ENCODE measurements around the gene ARHGEF28. TPM values are rescaled to one million over a fixed set of nuclear protein-coding genes. Genes with fewer than 3 reads are reported as not detected.

ARHGEF28 gene
- total RNA-seq, 4 donors from 2014 or later: 16.9 to 29.7 (median 25.7) TPM

DNA sequence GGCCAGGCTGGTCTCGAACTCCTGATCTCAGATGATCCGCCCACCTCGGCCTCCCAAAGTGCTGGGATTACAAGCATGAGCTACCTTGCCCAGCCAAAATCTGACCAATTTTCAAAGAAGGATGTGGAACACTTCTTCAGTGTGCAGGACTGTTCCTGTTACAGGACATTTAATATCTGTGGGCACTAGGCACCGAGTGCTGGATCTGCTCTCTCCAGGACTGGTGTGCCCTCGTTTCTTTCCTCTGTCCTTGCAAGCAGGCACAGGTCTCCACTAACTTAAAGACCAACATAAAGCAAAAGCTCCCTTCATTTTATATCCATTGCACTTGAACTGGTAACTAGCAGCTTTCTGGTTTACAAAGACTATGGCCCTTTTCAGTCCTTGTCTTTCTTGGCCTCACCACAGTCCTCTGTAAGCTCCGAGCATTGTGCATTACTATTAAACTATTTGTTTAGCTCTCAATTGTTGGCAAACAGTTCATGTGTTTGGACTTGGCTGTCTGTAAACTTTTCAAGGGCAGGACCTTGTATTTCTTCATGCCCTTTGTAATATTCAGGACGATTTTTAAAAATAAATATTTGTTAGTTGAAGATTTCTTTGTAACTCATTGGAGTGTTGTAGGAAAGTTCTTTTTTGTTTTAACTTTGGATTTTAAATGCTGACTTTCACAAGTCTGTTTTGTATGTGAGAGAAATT lies 37.3 kb downstream of the ARHGEF28 start:
- 77 to 85% methylated on average over 5 to 7 of the region's 7 CpGs for WGBS, 2 donors (ENCODE audit: low coverage in 1 of 2)
- no peaks in the 10 kb centered on the region for H3K4me1 ChIP-seq

DNA sequence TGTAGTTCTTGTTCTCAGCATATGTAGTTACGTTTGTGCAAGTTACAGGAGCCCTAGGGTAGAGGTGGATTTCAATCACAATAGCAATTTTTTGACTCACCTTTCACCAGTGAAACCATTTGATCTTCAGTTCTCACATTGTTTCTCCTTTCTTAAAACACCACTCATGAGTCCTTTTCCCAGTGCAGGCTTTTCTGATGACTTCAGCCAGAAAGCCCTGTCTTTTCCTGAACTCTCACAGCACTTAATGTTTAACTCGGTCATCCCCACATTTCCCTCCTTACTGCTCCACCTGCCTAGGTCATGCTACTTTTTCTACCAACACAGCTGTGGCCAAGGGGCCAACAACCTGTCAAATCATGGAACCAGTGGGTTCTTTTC lies 37.9 kb downstream of the ARHGEF28 start:
- H3K27ac ChIP-seq: no peak overlapping the region
- no peaks in the 10 kb centered on the region for H3K36me3 ChIP-seq
- H3K27me3 ChIP-seq: no peaks in the 10 kb centered on the region
- ATAC-seq: no peak
- H3K9me3 ChIP-seq: no peaks in the 10 kb centered on the region
- H3K4me3 ChIP-seq: no peak overlapping the region
- no peaks in the 10 kb centered on the region for H3K4me1 ChIP-seq
- TF ChIP-seq POLR2AphosphoS5 (IDR thresholded peaks at IDR 0.05): no peak
- no peak for TF ChIP-seq EP300 (IDR thresholded peaks at IDR 0.05)
- TF ChIP-seq, protein P1, sequence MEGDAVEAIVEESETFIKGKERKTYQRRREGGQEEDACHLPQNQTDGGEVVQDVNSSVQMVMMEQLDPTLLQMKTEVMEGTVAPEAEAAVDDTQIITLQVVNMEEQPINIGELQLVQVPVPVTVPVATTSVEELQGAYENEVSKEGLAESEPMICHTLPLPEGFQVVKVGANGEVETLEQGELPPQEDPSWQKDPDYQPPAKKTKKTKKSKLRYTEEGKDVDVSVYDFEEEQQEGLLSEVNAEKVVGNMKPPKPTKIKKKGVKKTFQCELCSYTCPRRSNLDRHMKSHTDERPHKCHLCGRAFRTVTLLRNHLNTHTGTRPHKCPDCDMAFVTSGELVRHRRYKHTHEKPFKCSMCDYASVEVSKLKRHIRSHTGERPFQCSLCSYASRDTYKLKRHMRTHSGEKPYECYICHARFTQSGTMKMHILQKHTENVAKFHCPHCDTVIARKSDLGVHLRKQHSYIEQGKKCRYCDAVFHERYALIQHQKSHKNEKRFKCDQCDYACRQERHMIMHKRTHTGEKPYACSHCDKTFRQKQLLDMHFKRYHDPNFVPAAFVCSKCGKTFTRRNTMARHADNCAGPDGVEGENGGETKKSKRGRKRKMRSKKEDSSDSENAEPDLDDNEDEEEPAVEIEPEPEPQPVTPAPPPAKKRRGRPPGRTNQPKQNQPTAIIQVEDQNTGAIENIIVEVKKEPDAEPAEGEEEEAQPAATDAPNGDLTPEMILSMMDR (IDR thresholded peaks at IDR 0.05): no peak
- no peak for TF ChIP-seq POLR2A (IDR thresholded peaks at IDR 0.05)
- WGBS, 2 donors (ENCODE audit: low coverage in 1 of 2): 71 to 86% methylated on average over 2 of the region's 2 CpGs

More for the DNA sequence above, 37.3 kb downstream of the ARHGEF28 start:
- H3K27me3 ChIP-seq: no peaks in the 10 kb centered on the region
- H3K36me3 ChIP-seq: no peaks in the 10 kb centered on the region
- no peaks in the 10 kb centered on the region for H3K9me3 ChIP-seq
- no peak for TF ChIP-seq EP300 (IDR thresholded peaks at IDR 0.05)
- TF ChIP-seq, protein P1 (IDR thresholded peaks at IDR 0.05): no peak
- no peak for TF ChIP-seq POLR2A (IDR thresholded peaks at IDR 0.05)
- no peak for TF ChIP-seq POLR2AphosphoS5 (IDR thresholded peaks at IDR 0.05)
- no peak overlapping the region for H3K27ac ChIP-seq
- H3K4me3 ChIP-seq: no peak overlapping the region
- ATAC-seq: no peak

DNA sequence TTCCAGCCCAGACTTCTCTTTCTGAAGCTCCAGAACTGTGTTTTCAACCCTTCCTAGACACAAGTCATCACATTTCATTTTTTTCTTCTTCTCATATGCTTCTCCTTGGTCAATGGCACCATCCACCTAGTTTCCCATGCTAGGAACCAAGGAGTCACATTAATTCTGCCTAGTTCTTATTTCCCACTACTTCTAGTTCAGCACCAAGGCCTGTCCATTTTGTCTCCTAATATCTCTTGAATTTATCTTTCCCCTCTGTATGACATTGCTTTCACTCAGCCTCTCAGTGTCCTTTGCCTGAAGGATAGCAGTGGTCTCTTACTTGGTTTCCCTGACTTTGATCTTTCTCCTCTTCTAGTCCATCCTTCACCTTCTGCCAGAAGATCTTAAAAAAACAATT lies 38.8 kb downstream of the ARHGEF28 start:
- no peak overlapping the region for H3K27ac ChIP-seq
- no peak for ATAC-seq
- TF ChIP-seq EP300 (IDR thresholded peaks at IDR 0.05) (no peak), POLR2A (IDR thresholded peaks at IDR 0.05) (no peak)

DNA sequence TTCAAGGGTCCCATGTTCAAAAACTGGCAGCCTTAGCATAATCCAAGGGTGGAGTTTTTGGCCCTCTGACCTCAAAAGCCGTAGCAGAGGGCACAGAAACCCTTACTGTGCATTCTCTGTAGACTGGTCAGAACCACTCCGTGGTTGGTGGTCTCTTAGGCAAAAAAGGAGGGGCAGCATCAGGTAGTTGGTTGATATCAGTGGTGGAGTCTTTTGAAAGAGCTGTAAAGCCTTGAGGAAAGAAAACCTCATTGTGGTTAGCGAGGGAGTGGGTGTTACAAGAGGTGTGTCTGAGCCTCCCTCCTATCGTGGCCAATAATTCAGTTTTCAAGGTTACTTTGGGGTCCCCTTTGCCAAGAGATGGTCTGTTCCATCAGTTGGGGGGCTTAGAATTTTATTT lies 40.9 kb downstream of the ARHGEF28 start:
- peaks cover 0 to 4% (median 0%) of the 10 kb centered on the region in 3 donors for H3K4me1 ChIP-seq
- 81 to 87% methylated on average over 4 of the region's 4 CpGs for WGBS, 2 donors (ENCODE audit: low coverage in 1 of 2)
- H3K9me3 ChIP-seq: no peaks in the 10 kb centered on the region
- H3K36me3 ChIP-seq: no peaks in the 10 kb centered on the region
- no peak overlapping the region for H3K27ac ChIP-seq
- H3K27me3 ChIP-seq: no peaks in the 10 kb centered on the region
- no peak overlapping the region for H3K4me3 ChIP-seq
- no peak for ATAC-seq
- TF ChIP-seq EP300 (IDR thresholded peaks at IDR 0.05) (no peak), POLR2A (IDR thresholded peaks at IDR 0.05) (no peak), POLR2AphosphoS5 (IDR thresholded peaks at IDR 0.05) (no peak)
- TF ChIP-seq, protein P1 (IDR thresholded peaks at IDR 0.05): no peak

More for the DNA sequence above, 38.8 kb downstream of the ARHGEF28 start:
- no peaks in the 10 kb centered on the region for H3K36me3 ChIP-seq
- no peaks in the 10 kb centered on the region for H3K9me3 ChIP-seq
- H3K4me1 ChIP-seq: no peaks in the 10 kb centered on the region
- no peaks in the 10 kb centered on the region for H3K27me3 ChIP-seq
- H3K4me3 ChIP-seq: no peak overlapping the region

DNA sequence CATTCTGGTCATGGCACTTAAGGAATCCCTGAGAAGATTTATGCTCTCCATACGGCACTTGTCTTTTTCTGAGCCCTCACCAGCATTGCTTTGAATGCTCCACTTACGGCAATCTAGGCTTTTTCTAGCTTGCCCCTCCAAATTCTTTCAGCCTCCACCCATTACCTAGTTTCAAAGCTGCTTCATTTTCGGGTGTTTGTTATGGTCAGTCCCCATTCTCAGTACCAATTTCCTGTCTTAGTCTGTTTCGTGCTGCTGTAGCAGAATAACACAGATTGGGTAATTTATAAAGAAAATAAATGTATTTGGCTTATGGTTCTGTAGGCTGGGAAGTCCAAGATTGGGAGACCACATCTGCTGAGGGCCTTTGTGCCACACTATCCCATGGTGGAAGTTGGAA lies 42.0 kb downstream of the ARHGEF28 start:
- WGBS, 2 donors (ENCODE audit: low coverage in 1 of 2): 43 to 51% methylated on average over 2 to 4 of the region's 4 CpGs

More for the DNA sequence above, 42.0 kb downstream of the ARHGEF28 start:
- Histone ChIP-seq H3K27me3 (no peaks in the 10 kb centered on the region), H3K4me1 (peaks cover 0 to 11% (median 4%) of the 10 kb centered on the region in 3 donors), H3K4me3 (no peak overlapping the region), H3K27ac (no peak overlapping the region), H3K9me3 (no peaks in the 10 kb centered on the region), H3K36me3 (no peaks in the 10 kb centered on the region)
- ATAC-seq: no peak
- TF ChIP-seq POLR2A (IDR thresholded peaks at IDR 0.05): no peak
- TF ChIP-seq POLR2AphosphoS5 (IDR thresholded peaks at IDR 0.05): no peak
- TF ChIP-seq, protein P1 (IDR thresholded peaks at IDR 0.05): no peak
- TF ChIP-seq EP300 (IDR thresholded peaks at IDR 0.05): no peak
